Muscle layer of colon (tissue), 2 donors: ENCODE measurements around the gene NBPF3.
"Not testable (repeated sequence)": the region's sequence is repeated elsewhere in the genome, so short reads cannot be mapped to it uniquely, and the experiment has no call there.

Experiments
- H3K27ac ChIP-seq: one replicate; pipeline ENCODE4 v1.7.0; 2013; ENCODE audit warnings: low read depth, mild to moderate bottlenecking, low read length, moderate library complexity
- H3K27me3 ChIP-seq, 2 donors: one replicate each; pipeline ENCODE4 v1.7.0; 2013; ENCODE audit warnings: low read length in 2 of 2, mild to moderate bottlenecking in 2 of 2; ENCODE audit not compliant: insufficient read depth in 2 of 2, control insufficient read depth in 1 of 2
- H3K36me3 ChIP-seq: one replicate; pipeline ENCODE4 v1.7.0; 2013; ENCODE audit warnings: mild to moderate bottlenecking, low read length; ENCODE audit not compliant: insufficient read depth
- H3K4me1 ChIP-seq: one replicate; pipeline ENCODE4 v1.7.0; 2013; ENCODE audit warnings: mild to moderate bottlenecking, low read length; ENCODE audit not compliant: insufficient read depth
- H3K4me3 ChIP-seq, 2 donors: one replicate each; pipeline ENCODE4 v1.7.0; 2013; ENCODE audit warnings: low read length in 2 of 2, low read depth in 1 of 2, mild to moderate bottlenecking in 1 of 2, moderate library complexity in 1 of 2
- H3K9ac ChIP-seq: one replicate; pipeline ENCODE4 v1.7.0; 2013; ENCODE audit warnings: low read length
- H3K9me3 ChIP-seq: one replicate; pipeline ENCODE4 v1.7.0; 2013; ENCODE audit warnings: mild to moderate bottlenecking, low read length
- donor health status: abdominal sarcoma.
- donor health status: Adenocarcinoma of cecum.

NBPF3 gene

DNA sequence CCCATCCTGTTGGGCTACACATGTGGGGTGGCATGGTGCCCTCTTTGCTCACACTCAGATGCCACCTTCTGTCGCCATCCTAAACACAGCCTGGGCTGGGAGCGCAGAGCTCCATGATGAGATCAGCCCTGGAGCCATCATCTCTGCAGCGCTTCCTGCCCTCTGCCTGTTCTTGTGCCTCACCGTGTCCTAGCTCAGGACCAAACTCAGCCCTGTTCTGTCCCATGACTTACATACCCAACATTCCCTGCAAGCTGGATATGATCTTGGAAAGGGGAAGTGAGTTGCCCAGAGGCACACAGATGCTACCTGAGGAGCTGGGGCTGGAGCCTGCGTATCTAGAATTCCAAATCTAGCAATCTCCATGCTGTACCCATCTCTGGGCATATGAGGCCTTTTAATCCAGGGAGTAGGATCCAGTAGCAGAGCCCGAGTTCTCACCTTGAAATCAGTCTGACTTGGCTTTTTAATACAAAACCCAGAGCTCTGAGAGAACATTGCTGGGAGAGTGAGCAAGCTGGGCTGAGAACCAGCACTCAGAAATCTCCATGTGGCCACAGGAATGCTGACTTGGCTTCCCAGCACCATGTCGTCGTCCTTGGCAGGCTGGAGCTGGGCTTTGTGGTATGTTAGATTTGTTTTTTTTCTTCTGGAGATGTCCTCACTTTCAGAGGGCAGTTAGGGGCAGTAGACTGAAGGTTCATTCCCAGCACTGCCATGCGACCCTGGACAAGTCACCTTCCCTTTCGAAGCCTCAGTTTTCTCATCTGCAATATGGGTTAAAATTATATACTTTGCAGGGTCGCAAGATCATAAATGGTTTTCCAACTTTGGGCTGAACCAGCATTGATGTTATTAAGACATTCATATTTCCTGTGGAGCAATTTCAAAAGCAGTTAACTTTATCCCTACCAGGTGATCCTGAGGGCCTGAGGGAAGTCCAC lies 71.9 kb downstream of the NBPF3 start:
- Histone ChIP-seq H3K27me3 (peaks cover 11 to 42% of the 10 kb centered on the region in 2 donors), H3K9me3 (no peaks in the 10 kb centered on the region), H3K27ac (no peak overlapping the region), H3K9ac (no peak overlapping the region), H3K4me1 (peaks cover 3% of the 10 kb centered on the region), H3K4me3 (no peak overlapping the region), H3K36me3 (no peaks in the 10 kb centered on the region)

DNA sequence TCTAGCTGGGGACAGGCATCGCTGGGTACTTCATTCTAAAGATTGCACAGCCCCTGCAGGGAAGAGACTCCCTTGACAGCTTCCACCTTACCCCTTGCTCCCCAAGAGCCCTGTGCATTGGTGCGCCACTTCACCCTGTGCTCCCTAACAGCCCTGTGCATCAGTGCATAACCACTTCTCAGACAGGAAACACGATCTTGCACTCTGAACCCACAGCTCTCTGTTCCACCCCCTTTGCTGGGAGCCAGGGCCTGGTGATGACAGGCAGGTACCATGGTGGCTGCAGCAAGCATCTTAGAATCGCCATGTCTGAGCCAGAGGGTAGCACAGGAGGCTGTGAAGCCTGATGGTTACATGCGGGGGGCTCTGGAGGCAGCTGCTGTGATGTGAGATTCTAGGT lies 74.3 kb downstream of the NBPF3 start:
- H3K9ac ChIP-seq, result no peak overlapping the region
- H3K27ac ChIP-seq, result no peak overlapping the region
- H3K27me3 ChIP-seq, result peaks cover 0 to 22% of the 10 kb centered on the region in 2 donors
- no peaks in the 10 kb centered on the region for H3K36me3 ChIP-seq
- no peak overlapping the region for H3K4me3 ChIP-seq
- H3K9me3 ChIP-seq, result no peaks in the 10 kb centered on the region
- no peaks in the 10 kb centered on the region for H3K4me1 ChIP-seq

DNA sequence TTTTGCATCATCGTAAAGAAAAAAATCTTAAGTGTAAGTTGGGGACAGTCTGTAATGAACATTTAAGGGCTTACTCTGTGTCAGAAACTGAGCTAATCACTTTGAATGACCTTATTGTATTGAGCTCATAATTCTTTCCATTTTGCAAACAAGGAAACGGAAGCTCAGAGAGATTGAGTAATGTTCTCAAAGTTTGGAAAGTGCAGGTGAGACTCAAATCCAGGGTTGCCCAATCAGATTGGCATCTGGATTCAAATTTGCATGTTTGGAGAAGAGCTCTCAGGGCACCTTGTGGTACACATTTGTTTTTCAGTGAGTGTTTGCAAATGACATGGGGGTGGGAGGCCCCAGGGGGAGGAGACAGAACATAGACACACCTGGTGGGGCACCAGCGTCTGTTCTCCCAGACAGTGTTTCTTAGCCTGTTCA lies 77.2 kb downstream of the NBPF3 start:
- H3K4me3 ChIP-seq, result no peak overlapping the region
- H3K27ac ChIP-seq, result no peak overlapping the region
- H3K9ac ChIP-seq, result no peak overlapping the region

DNA sequence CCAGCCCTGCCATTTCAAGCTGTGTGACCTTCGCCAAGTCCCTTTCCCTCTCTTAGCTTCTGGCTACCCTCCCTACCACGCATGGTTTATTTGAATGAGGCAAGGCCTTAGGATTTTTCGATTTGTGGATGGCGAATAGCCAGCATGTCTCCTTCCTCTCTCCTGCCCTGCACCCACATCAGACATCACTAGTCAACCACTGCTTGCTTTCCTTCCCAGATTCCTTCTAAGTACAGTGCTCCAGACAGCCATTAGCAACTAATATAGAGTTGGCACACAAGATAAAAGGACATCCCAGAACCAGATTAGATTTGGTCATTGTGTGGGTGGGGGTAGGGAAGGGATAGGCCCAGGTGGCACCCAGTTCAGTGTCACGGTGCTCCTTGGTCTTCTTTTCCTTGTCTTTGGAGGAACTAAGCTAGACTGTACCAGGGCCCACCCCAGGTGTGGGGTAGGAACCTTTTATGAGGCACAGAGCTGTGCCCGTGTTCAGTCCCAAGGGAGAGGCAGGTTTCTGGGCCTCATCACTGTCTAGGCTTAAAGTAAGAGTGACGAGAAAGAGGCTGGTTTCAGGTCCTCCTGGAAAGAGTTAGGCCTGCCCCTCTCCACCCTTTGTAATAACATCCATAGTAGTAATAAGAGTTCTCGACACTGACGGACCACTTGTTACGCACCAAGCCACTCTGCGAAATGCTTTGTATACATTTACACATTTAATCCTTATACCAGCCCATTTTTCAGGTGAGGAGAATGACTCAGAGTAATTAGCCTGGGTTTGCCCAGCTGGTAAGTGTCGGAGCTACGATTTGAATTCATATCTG lies 77.9 kb downstream of the NBPF3 start:
- Histone ChIP-seq H3K36me3 (no peaks in the 10 kb centered on the region), H3K9me3 (no peaks in the 10 kb centered on the region), H3K9ac (no peak overlapping the region), H3K27me3 (no peaks in the 10 kb centered on the region), H3K4me3 (no peak overlapping the region), H3K27ac (no peak overlapping the region), H3K4me1 (no peaks in the 10 kb centered on the region)

More for the DNA sequence above, 77.2 kb downstream of the NBPF3 start:
- H3K4me1 ChIP-seq, result no peaks in the 10 kb centered on the region
- no peaks in the 10 kb centered on the region for H3K27me3 ChIP-seq
- H3K36me3 ChIP-seq, result no peaks in the 10 kb centered on the region
- H3K9me3 ChIP-seq, result no peaks in the 10 kb centered on the region

DNA sequence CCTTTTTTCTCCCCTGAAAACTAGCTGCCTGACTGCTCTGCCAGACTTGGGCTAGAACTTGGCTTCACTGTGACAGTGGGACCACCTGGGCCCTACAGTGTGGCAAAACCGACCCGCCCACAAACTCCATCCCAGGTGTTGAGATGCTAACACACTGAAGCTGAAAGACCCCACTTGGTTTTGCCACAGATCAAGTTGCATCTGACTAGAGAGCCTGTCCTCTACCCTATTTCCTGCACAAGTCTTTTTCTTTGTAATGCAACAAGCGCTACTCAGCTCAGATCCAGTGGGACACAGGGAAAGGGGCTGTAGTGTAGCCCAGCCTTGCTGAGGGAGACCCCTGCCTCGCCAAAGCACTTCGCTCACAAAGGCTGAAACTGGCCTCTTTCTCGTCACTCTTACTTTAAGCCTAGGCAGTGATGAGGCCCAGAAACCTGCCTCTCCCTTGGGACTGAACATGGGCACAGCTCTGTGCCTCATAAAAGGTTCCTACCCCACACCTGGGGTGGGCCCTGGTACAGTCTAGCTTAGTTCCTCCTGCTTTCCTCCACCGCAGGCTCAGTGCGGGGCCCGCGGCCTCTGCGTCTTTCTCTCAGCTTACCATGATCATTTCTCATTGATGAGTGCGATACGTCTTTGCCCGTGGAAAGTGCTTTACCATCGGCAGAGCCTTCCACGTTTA lies 79.0 kb downstream of the NBPF3 start:
- H3K9me3 ChIP-seq, result no peaks in the 10 kb centered on the region
- H3K27me3 ChIP-seq, result peaks cover 0 to 4% of the 10 kb centered on the region in 2 donors
- no peaks in the 10 kb centered on the region for H3K36me3 ChIP-seq
- no peak overlapping the region for H3K4me3 ChIP-seq
- no peaks in the 10 kb centered on the region for H3K4me1 ChIP-seq
- no peak overlapping the region for H3K27ac ChIP-seq
- no peak overlapping the region for H3K9ac ChIP-seq

DNA sequence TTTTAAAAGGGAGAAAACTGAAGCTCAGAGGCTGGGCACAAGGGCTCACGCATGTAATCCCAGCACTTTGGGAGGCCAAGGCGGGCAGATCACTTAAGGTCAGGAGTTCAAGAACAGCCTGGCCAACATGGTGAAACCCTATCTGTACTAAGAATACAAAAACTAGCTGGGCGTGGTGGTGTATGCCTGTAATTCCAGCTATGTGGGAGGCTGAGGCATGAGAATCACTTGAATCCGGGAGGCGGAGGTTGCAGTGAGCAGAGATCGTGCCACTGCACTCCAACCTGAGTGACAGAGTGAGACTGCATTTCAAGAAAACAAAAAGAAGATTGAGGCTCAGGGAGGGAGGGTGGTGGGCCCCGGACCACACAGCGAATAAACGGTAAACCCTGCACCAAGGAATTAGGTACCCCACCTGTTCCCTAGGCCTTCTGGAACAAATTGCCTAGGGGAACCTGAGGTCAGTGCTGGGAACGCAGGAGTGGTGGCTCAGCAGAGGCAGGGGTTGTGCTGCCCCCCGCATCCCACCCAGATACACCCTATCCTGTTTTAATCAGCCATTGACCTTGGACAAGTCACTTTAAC lies 79.6 kb downstream of the NBPF3 start:
- not testable (repeated sequence) for H3K27ac ChIP-seq, H3K9me3 ChIP-seq, H3K36me3 ChIP-seq, H3K9ac ChIP-seq, H3K4me1 ChIP-seq, H3K4me3 ChIP-seq, H3K27me3 ChIP-seq

DNA sequence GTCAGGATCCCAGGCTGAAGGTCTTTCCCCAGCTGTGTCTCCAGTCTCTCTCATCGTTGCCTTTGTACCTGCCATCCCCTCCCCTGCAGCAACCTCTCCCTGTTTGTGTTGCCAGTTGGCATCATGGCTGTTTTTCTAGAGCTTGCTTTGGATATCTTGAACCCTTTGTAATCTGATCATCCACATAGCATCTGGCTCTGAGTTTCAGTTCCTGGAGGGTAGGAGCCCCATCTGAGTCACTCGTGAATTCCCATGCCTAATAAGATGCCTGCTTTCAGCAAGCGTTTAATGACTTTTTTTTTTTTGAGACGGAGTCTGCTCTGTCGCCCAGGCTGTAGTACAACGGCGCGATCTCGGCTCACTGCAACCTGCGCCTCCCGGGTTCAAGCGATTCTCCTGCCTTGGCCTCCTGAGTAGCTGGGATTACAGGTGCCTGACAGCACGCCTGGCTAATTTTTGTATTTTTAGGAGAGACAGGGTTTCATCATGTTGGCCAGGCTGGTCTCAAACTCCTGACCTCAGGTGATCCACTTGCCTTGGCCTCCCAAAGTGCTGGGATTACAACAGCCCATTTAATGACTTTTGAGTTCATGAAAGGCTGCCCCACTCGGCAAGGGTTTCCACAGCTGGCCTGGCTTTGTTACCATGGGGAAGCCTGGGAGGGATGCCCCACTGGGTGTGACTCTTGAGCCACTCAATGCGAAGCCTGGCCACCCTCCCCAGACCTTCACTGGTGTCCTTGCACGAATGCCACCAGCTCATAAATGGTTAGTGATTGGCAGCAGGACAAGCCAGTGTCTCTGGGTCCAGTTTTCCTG lies 81.2 kb downstream of the NBPF3 start:
- Histone ChIP-seq H3K27ac (no peak overlapping the region), H3K9ac (no peak overlapping the region), H3K4me1 (no peaks in the 10 kb centered on the region), H3K27me3 (peaks cover 0 to 4% of the 10 kb centered on the region in 2 donors), H3K4me3 (no peak overlapping the region), H3K36me3 (no peaks in the 10 kb centered on the region), H3K9me3 (no peaks in the 10 kb centered on the region)

DNA sequence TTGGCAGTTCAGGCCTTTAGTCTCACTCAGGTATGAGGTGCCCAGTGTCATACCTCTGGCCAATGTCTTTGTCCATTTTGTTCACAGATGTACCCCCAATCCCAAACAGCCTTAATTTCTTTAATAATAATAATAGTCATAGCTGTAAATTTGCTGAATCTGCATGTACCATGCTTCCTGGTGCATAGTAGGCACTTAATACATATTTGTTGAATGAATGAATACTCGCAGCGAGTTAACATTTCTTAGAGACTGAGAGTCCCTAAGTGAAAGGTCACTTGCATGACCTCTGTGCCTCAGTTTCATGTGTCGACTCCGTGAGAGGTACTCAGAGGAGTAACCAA lies 81.8 kb downstream of the NBPF3 start:
- Histone ChIP-seq H3K36me3 (no peaks in the 10 kb centered on the region), H3K9me3 (no peaks in the 10 kb centered on the region), H3K4me1 (no peaks in the 10 kb centered on the region), H3K4me3 (no peak overlapping the region), H3K27ac (no peak overlapping the region), H3K27me3 (peaks cover 0 to 4% of the 10 kb centered on the region in 2 donors), H3K9ac (no peak overlapping the region)

DNA sequence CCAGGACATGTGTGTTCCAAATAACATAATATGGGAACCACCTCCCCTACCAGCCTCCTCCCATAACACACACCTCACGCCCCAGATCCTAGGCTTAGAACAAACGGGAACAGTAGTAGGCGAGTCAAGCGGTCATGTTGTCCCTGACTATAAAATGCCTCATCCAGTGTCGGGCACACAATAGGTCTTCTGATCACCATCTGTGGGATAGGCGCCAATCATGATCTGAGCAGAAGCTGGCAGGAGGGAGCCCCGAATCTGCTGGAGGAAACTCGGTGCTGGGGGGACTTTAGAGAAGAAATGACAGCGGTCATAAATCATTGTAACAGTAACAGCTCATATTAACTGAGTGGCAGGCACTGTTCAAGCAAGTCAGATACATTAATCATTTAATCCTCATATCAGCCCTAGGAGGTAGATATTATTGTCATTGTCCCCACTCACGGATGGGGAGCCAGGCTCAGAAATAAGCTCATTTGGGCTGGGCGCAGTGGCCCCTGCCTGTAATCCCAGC lies 82.6 kb downstream of the NBPF3 start:
- no peak overlapping the region for H3K4me3 ChIP-seq
- no peak overlapping the region for H3K27ac ChIP-seq
- no peak overlapping the region for H3K9ac ChIP-seq
- H3K27me3 ChIP-seq, result peaks cover 0 to 4% of the 10 kb centered on the region in 2 donors
- no peaks in the 10 kb centered on the region for H3K4me1 ChIP-seq
- no peaks in the 10 kb centered on the region for H3K36me3 ChIP-seq
- H3K9me3 ChIP-seq, result no peaks in the 10 kb centered on the region

DNA sequence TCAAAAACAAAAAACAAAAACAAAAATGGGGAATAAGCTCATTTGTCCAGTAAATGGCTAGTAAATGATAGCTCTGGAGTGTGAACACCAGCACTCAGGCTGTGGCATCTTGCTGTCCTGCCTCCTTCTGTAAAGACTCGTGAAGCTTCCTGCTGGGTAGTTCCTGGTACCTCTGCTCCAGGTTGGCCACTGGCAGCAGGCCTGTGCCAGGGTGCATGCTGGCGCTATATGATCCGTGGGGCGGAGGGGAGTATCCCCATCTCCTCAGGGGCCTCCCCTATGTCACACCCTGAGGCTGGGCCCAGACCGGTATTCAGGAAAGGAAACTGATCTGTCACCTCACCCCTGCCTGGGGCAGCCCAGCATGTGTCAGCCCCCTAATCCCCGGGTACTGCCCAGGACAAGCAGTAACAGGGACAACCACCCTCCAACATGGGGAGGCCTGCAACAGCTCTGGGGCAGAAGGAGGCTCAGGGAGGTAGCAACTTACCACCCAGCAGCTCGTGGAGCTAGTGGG lies 83.4 kb downstream of the NBPF3 start:
- H3K9ac ChIP-seq, result no peak overlapping the region
- H3K4me1 ChIP-seq, result no peaks in the 10 kb centered on the region
- peaks cover 0 to 4% of the 10 kb centered on the region in 2 donors for H3K27me3 ChIP-seq
- no peaks in the 10 kb centered on the region for H3K9me3 ChIP-seq
- H3K36me3 ChIP-seq, result no peaks in the 10 kb centered on the region
- H3K27ac ChIP-seq, result no peak overlapping the region
- no peak overlapping the region for H3K4me3 ChIP-seq
